WERI-Rb-1 (cell line): ENCODE results near the gene IL21.
"Not testable (repeated sequence)": the region's sequence is repeated elsewhere in the genome, so short reads cannot be mapped to it uniquely, and the experiment has no call there.

ENCODE experiments used
- DNase-seq: peaks from one replicate; pipeline ENCODE4 v3.0.0-alpha.2; 2020
- H3K27ac ChIP-seq: fragments of 250-450 bp; sonication (Bioruptor Pico); 2 replicates; pipeline ENCODE4 v1.5.1; 2020; ENCODE audit warnings: mild to moderate bottlenecking, moderate library complexity
- H3K27me3 ChIP-seq: fragments of 250-450 bp; sonication (Bioruptor Pico); 2 replicates; pipeline ENCODE4 v1.5.1; 2021; ENCODE audit warnings: mild to moderate bottlenecking, low read depth, moderate library complexity; ENCODE audit not compliant: insufficient read depth, severe bottlenecking
- H3K36me3 ChIP-seq: fragments of 250-450 bp; sonication (Bioruptor Pico); 2 replicates; pipeline ENCODE4 v1.5.1; 2020; ENCODE audit warnings: mild to moderate bottlenecking, moderate library complexity
- H3K4me3 ChIP-seq: 2 replicates; pipeline ENCODE4 v1.5.1; 2011; ENCODE audit warnings: low read depth, mild to moderate bottlenecking, control low read depth, low read length
- H3K9me3 ChIP-seq: fragments of 250-450 bp; sonication (Bioruptor Pico); 2 replicates; pipeline ENCODE4 v1.5.1; 2021; ENCODE audit warnings: mild to moderate bottlenecking, moderate library complexity; ENCODE audit not compliant: severe bottlenecking
- TF ChIP-seq, protein P1 (sequence below): IDR thresholded peaks from 2 replicates; pipeline ENCODE4 v1.5.1; 2011; ENCODE audit warnings: low read depth, mild to moderate bottlenecking, control low read depth, inconsistent platforms, low read length

IL21 gene

DNA sequence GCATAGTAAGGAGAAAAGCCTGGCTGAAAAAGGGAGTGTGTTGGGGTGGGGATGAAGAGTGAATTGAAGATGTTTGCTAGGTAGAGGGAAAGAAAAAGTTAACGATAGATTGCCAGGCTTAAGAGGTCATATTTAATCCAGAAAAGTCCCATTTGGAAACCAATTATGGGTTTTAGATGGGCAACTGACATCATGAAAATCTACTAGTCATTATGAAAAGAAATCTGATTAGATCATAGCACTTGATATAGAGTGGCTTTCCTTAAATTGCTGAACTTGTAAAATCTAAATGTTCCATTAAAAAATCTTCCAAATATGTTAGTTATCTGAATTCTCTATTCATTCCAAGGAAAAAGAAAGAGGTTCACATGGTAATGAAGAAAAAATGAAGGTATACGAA is 37.5 kb upstream of the IL21 start:
- TF ChIP-seq, protein P1, sequence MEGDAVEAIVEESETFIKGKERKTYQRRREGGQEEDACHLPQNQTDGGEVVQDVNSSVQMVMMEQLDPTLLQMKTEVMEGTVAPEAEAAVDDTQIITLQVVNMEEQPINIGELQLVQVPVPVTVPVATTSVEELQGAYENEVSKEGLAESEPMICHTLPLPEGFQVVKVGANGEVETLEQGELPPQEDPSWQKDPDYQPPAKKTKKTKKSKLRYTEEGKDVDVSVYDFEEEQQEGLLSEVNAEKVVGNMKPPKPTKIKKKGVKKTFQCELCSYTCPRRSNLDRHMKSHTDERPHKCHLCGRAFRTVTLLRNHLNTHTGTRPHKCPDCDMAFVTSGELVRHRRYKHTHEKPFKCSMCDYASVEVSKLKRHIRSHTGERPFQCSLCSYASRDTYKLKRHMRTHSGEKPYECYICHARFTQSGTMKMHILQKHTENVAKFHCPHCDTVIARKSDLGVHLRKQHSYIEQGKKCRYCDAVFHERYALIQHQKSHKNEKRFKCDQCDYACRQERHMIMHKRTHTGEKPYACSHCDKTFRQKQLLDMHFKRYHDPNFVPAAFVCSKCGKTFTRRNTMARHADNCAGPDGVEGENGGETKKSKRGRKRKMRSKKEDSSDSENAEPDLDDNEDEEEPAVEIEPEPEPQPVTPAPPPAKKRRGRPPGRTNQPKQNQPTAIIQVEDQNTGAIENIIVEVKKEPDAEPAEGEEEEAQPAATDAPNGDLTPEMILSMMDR = no peak
- Histone ChIP-seq H3K36me3 (no peaks in the 10 kb centered on the region), H3K4me3 (no peak overlapping the region), H3K27me3 (no peaks in the 10 kb centered on the region), H3K9me3 (peaks cover 7% of the 10 kb centered on the region), H3K27ac (no peak overlapping the region)
- no peak for DNase-seq

DNA sequence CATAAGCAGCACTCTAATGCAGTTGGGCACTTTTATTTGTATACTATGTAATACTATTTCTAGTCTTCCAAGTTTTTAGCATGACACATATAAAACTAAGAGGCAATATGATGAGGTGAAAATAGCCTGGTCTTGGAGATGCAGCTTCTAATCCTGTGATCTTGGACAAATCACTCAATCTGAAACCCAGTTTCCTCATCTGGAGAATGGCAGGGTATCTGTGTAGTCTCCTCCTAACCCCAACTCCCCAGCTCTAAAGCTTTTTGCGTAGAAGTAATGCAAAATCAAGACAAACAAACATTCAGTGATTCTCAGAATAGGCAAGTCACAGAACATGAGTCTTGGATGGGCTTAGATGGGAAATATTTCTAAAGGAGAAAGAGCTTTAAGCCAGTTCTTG is 36.7 kb upstream of the IL21 start:
- no peak overlapping the region for H3K27ac ChIP-seq
- DNase-seq = no peak
- TF ChIP-seq, protein P1 = no peak
- H3K4me3 ChIP-seq = no peak overlapping the region
- no peaks in the 10 kb centered on the region for H3K36me3 ChIP-seq
- peaks cover 7% of the 10 kb centered on the region for H3K9me3 ChIP-seq
- H3K27me3 ChIP-seq = no peaks in the 10 kb centered on the region

DNA sequence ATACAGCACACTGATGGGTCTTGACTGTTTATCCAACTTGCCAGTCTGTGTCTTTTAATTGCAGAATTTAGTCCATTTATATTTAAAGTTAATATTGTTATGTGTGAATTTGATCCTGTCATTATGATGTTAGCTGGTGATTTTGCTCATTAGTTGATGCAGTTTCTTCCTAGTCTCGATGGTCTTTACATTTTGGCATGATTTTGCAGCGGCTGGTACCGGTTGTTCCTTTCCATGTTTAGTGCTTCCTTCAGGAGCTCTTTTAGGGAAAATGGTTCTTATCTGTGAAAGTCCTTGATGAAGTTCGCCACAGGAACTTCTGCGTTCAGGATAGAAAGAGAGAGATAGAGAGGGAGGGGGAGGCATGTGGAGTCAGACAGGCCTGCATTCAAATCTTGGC is 35.7 kb upstream of the IL21 start:
- not testable (repeated sequence) for H3K36me3 ChIP-seq, H3K27me3 ChIP-seq, H3K4me3 ChIP-seq, H3K27ac ChIP-seq, DNase-seq, H3K9me3 ChIP-seq

DNA sequence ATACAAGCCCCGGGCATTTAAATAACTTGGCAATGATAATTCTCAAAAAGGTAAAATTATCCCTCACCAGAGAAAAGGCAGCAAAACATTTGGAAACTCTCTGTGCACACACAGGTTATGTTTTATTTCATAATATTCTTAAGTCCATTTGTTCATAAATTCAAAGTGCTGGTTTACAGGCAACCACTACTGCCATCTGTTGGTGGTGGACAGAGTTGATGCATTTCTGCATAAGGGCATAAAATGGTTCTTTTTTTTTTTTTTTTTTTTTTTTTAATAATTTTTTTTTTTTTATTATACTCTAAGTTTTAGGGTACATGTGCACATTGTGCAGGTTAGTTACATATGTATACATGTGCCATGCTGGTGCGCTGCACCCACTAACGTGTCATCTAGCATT is 31.5 kb upstream of the IL21 start:
- no peaks in the 10 kb centered on the region for H3K27me3 ChIP-seq

DNA sequence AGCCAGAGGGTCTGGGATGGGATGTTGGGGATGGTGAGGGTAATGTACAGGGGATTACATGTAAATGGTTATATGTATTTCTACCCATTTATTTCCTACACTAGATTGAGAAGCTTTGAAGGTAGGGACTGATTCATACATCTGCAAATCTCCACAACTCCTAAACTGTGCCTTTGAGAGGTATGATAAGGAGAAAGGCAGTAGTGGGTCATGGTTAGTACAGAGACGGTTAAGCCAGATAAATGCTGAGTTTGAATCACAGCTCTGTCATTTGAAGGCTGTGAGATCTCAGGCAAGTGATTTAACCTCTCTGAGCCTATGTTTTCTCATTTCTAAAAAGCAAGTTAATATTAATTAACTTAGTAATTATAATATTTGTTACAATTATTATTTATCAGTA is 29.3 kb upstream of the IL21 start:
- DNase-seq = no peak
- TF ChIP-seq, protein P1 = no peak
- no peaks in the 10 kb centered on the region for H3K27me3 ChIP-seq
- no peaks in the 10 kb centered on the region for H3K36me3 ChIP-seq
- H3K4me3 ChIP-seq = no peak overlapping the region
- no peak overlapping the region for H3K27ac ChIP-seq
- no peaks in the 10 kb centered on the region for H3K9me3 ChIP-seq

More for the DNA sequence above, 31.5 kb upstream of the IL21 start:
- Histone ChIP-seq H3K27ac (no peak overlapping the region), H3K9me3 (peaks cover 7% of the 10 kb centered on the region), H3K4me3 (no peak overlapping the region), H3K36me3 (no peaks in the 10 kb centered on the region)
- DNase-seq = peak; percentile 23
- TF ChIP-seq, protein P1 = peak; percentile 38

DNA sequence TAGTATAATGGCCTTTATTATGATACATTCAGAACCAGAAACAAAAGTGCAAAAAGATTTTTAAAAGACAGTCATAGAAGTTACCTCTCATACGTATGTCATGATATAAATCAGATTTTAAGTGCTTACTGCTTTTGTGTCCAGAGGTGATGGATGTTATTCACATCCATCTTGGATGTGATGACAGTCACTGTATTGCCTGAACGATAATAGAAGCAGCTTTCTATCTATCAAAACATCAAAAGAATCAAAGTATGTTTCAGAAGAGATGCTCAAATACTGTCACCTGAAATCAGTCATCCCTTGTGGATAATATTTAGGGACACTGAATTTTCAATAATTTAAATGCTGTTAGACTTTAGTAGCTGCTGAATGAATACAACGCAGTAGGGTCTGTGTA is 26.8 kb upstream of the IL21 start:
- Histone ChIP-seq H3K36me3 (no peaks in the 10 kb centered on the region), H3K27me3 (no peaks in the 10 kb centered on the region), H3K9me3 (no peaks in the 10 kb centered on the region), H3K4me3 (no peak overlapping the region), H3K27ac (no peak overlapping the region)
- no peak for DNase-seq
- TF ChIP-seq, protein P1 = no peak
